DMS53 (cell line): ENCODE measurements around the gene OR2W1.

Experiments
- DNase-seq: peaks from one replicate; lab custom pipeline; 2025; lab: John Stamatoyannopoulos, UW

OR2W1 gene

DNA sequence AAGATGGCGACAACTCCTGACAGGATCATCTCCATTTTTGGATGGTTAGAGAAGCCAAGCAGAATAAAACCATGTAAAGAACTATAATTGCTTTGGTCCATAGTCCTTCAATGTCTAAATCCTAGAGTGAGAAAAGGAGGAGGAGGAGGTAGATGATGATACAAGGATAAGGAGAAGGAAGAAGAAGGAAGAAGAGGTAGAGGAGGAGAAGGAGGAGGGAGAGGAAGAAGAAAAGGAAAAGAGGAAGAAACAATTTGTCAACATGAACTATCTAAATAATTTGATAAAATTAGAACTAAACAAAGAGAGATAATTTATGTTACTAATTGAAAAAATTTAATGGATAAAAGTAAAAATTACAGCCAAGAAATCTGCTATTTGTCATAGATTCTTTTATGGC is at the start of gene OR2W1:
TSS of gene OR2W1 (minus strand) at position 101 of the 400 bp plus-strand sequence. CDS start at position 101, 0 bp downstream.
- no peak for DNase-seq

DNA sequence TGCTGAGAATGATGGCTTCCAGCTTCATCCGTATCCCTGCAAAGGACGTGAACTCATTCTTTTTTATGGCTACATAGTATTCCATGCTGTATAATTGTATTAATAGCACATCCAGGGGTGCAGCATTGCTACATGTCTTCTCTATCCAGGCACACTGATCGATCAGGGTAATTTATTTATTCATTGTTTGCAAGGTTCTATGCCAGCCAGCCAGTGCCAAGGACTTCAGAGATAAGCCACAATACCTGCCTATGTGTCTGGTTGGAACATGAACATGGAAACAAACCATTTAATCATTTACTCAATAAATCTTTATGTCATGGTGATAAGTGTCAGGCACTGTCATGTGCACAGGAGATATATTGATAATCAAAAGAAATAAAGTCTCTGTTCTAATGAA is 48.0 kb upstream of the OR2W1 start:
- DNase-seq = no peak

- no peak for DNase-seq
These were observed 42.2 kb upstream of the OR2W1 start, which contains the start of gene OR2B3 for GRCh38 chr6:29087213-29087612. TSS of gene OR2B3 (minus strand) at chr6:29087313. CDS start at chr6:29087248, 65 bp downstream.

DNA sequence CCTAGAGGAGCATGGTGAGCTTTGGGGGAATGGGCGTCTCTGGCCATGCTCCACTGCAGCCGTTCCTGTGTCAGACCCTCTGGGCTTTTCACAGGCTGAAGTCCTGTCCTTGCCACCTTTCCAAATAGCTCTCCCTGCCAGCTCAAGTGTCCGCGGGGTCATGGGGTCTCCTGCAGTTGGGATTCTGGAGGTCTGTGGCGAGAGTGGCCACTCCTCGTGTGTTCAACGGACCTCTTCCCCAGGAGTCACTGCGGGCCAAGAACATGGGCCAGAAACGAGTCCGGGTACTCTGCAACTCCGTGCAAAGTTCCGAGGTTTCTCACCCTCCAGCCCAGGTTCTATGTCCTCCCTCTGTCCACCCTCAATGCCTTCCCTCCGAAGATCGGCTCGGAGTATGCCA is 37.5 kb upstream of the OR2W1 start:
- DNase-seq = no peak

GRCh38 chr6:29081312-29081711 is 36.3 kb upstream of the OR2W1 start:
- no peak for DNase-seq

DNA sequence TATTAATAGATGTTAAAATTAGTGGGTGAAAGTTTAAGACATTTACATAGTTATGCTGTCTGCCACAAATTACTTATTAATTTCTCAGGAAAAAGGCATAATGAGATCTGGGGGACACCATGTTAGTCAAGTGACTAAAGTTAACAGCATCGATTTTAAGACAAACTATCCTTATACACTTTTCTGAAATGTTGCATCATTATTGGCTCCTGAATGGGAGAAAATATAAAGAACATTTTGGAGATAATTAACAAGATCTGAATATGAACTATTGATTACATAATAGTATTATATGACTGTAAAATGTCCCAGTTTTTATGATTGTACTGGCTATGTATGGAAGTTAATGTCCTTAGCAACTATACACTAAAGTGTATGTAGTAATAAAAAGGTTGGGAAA is 34.2 kb upstream of the OR2W1 start:
- DNase-seq = no peak

DNA sequence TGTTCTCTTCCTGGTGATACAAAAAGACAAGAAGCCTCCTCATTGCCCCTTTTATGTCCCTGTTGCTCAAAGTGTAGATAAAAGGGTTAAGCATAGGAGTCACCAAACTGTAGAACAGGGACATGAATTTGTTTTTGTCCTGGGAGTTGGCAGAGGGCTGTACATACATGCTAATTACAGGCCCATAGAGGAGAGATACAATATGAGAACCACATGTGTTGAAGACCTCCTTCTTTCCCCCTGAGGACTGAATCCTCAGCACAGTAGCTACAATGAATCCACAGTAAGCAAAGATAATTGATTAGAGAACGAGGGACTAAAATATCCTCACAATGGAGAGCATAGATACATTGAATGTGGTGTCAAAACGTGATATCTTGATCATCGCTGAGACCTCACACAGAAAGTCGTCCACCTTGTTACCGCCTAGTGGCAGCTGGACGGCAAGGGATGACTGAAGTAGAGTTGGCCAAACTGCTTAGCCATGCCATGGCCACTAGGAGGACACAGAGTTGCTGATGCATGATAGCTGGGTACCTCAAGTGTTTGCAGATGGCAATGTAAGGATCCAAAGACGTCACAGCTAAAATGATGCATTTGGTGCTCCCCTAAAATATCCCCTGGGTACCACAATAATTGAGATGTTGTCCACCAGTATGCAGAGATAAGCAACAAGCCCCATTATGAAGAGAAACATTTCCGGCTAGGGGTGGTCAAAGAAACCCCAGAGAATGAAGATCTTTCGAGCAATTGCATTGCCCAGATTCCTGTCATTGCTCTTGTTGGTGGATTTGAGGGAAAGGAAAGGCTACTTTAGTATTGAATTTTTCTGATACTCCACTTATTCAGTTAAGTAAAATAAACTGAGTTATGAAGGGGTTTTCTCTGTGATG is 27.1 kb upstream of the OR2W1 start:
- peak; percentile 81 for DNase-seq

DNA sequence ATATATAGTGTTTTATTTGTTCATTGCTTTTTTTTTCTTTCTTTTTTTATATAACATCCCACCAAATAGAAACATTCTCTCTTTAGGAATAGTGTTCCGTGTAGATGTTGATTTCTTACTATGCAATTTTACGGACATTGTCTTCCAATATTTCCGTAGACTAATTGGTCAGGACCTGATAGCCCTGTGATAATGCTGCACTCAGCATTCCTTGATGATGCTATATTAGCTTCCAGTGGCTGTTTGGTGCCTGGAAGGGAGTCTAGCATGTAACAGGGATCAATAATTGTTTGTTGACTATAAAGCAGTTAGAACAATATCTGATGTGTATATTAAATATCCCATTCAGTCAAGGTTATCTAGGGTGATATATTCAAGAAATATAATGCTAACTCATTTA is 6.7 kb upstream of the OR2W1 start:
- no peak for DNase-seq

GRCh38 chr6:29035951-29036350 is 9.0 kb downstream of the OR2W1 start:
- no peak for DNase-seq

DNA sequence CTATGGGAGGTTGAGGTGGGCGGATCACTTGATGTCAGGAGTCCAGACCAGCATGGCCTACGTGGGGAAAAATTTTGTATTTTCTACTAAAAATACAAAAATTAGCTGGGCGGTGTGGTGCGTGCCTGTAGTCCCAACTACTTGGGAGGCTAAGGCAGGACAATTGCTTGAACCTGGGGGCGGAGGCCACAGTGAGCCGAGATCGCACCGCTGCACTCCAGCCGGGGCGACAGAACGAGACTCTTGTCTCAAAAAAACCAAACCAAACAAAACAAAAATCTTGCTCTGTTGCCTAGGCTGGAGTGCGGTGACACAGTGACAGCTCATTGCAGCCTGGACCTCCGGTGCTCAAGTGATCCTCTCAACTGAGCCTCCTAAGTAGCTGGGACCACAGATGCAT is 16.2 kb downstream of the OR2W1 start:
- no peak for DNase-seq

DNA sequence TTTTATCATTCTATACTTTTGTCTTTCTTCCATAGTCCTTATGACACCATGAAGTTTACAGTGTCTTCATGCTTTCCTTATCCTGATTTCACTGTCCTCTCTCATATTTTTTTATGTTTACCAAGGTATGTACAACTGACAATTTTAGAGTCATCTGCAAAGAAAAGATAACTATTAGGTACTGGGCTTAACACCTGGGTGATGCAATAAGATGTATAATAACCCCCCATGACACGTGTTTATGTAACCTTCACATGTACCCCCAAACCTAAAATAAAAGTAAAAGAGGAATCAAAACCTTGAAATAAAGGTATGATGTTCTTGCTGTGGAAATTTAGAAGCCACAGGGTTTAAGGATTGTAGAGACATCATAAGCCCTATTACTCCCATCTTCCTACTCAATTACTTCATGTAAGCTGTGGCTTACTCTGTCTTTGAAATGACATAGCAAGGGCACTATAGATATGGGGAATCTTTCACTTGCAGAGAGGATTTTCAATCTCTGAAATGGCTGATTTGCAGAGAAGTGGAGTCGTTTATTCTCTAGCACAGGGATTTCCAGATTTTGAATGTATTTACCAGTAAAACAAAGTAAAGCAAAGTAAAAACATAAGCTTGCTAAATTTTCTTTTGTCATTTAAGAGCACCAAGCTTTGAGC is 18.9 kb downstream of the OR2W1 start:
- no peak for DNase-seq

DNA sequence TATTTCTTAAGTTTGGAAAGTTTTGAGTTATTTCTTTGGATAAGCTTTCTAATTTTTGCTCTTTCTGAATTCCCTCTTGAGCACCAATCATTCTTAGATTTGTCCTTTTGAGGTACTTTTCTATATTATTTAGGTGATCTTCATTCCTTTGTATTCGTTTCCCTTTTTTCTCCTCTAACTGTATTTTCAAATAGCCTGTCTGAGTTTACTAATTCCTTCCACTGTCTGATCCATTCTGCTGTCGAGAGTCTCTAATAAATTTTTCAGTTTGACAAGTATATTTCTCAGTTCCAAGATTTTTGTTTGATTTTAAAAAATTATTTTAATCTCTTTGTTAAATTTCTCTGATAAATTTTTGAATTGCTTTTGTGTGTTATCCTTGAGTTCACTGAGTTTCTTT is 23.5 kb downstream of the OR2W1 start:
- no peak for DNase-seq

- no peak for DNase-seq
These were observed 25.3 kb downstream of the OR2W1 start for GRCh38 chr6:29019629-29020028.

DNA sequence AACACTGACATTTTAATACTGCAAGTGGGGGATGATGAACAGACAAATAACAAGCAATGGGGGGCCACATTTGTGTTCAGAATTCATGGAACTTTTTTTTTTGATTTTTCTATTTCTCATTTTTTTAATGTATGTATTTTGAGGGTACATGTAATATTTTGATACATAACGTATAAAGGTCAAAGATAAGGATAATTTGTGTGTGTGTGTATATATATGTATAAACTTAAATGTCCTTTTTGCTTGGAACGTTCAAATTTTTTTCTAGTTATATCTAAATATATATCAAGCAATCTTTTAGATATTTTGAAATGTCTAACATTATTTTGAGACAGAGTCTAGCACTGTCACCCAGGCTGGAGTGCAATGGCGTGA is 27.6 kb downstream of the OR2W1 start:
- DNase-seq = no peak

DNA sequence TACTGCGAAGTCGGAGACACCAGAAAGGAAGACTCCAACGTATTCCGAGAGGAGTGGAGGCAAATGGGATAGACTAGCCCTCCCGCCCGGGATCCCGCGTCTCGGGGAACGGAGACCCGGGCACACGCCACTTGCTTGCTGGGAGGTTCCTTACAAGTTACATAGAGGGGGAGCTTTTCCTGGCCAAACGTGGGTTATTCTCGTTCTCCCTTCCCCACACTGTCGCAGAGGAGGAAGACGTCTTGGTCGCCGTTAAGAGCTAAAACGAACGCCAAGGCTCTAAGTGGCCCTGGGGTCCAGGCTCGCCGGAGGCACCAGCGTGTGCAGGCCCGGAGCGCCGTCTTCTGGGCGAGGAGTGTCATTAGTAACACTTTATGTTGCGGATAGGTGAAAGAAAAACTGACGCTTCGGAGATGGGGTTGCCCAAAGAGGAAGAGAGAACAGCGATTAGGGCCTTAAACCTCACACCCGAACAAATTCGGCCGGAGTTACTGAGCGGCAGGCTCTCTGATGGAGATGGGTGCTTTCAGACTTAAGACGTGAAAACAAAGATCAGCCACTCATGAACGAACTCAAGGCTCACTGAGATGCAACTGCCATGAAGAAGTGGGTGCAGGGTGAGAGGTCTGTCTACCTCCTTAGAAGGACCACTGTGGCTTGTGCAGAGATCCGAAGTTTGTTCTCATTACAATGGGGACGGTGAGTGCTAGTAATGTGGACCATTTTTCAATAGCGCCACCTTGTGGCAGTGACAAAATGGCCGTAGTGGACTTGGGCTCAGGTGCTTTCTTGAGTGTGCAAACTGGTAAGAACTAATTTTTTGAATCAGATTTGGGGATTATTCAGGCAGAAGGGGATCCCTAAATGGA is 28.2 kb downstream of the OR2W1 start:
- peak; percentile 90 for DNase-seq

DNA sequence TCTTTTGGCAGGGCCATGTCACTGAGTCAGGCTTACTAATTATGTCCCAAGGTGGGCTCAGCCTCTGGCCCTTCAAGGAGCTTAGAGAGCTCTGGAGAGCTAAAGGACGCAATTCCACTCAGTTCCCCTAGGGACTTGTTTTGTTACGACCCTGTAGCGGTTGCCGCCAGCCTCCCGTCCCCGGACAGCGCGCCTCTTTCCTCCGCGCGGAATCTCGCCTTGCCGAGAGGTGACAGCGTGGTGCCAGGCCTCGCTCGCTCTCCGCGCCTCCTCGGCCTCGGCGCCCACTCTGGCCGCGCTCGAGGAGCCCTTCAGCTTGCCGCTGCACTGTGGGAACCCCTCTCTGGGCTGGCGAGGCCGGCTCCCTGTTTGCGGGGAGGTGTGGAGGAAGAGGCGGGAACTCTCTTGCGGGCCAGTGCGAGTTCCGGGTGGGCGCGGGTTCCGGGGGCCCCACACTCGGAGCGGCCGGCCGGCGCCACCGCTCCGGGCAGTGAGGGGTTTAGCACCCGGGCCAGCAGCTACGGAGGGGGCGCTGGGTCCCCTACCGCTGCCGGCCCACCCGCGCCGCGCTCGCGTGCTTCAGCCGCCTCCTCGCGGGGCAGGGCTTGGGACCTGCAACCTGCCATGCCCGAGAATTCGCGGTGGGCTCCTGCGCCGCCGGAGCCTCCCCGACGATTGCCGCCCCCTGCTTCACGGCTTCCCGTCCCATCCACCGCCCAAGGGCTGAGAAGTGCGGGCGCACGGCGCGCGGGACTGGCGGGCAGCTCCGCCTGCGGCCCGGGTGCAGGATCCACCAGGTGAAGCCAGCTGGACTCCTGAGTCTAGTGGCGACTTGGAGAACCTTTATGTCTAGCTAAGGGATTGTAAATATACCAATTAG is 30.0 kb downstream of the OR2W1 start:
- peak; percentile 14 for DNase-seq

DNA sequence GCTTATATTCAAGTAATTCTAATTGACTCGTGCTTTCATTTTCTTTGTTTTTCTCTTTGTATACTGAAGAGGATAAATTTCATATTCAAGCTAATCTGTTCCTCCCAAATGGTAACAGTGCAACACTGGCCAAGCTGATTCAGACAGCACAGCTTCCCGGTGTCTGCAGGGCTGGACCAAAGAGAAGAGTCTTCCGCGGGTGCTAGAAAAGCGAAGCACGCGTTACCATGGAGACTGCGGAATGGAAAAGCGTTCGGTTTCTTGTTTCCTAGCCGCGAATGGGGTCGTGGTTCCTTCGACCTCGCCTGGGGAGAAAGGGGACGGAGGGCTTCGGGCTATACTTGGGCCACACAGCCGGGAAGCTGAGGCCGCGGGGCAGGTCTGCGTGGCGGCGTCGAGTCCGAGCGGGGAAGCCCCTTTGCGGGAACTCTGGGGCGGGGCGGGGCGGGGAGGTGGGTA is 33.7 kb downstream of the OR2W1 start:
- DNase-seq = peak; percentile 86

DNA sequence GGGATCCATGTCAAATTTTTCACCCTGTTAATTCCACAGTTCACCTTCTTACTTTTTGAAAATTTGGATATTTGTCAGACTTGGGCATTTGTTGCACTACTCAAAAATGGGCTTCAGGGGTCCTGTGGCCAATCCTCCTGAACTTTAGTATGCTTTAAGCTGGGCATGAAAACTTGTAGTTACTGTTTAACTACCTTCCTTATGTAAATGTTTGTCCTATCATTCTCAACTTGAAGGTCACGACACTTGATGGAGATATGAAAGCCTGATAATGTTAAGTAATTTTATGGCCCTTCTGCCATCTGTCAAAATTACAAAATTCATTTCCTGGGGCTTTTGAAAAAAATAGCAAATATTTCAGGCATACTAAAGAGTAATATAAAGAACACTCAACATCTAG is 35.6 kb downstream of the OR2W1 start:
- peak; percentile 62 for DNase-seq

- DNase-seq = no peak
These were observed 36.9 kb downstream of the OR2W1 start for GRCh38 chr6:29008089-29008488.

DNA sequence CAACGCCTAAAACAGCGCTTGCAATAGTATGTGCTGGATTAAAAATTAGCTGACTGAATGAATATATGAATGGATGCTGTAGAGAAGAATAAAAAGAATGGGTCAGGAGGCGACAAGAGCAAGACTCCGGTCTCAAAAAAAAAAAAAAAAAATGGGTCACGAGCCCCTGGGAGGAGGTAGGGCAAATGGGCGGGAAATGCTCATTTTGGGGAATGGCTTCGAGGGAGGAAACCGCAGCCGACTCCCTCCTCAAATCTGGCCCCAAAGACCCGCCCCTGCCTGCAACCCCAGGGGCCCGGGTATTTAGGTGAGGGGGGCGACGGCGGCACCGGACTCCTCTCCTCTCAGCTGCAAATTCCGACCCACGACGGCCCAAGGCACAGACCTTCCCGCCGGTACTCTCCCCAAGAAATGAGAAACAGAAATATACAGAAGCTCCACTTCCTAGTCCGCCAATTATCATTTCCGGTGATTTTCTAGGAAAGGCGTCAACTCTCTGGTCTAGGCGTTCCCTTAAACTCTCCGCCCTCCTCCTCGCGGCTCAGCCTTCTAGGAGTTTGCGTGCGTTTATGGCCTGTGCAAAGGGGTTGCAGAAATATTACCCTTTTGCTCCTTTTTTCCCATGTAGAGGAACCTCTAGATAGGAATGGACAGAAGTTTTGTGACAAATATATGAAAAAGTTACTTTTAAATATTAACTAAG is 39.6 kb downstream of the OR2W1 start, which contains the start of gene ZNF311:
TSS of gene ZNF311 (minus strand) at position 133 of the 703 bp plus-strand sequence. CDS start 1,361 bp downstream, outside the sequence.
- peak; percentile 89 for DNase-seq
